PC-3 (cell line): ENCODE measurements around the gene CTCFL. TPM values are rescaled to one million over a fixed set of nuclear protein-coding genes. Genes with fewer than 3 reads are reported as not detected.

Source experiments
- ATAC-seq: fragments of 200-7000 bp; cut with Tn5 transposase; 2 replicates; pipeline ENCODE4 v1.9.1; 2020; ENCODE audit warnings: mild to moderate bottlenecking, moderate library complexity
- BruUV-seq: library from RNA; stranded (reverse); fragments of 400-500 nt; replicated peaks from 2 replicates; lab custom pipeline; 2021; lab: Mats Ljungman, UMichigan
- CTCF ChIA-PET: fragments of 300-600 bp; sonication (Branson Sonifier 250); formaldehyde crosslinking; loops from one replicate; lab custom pipeline; 2022; ENCODE audit warnings: antibody characterized with exemption; lab: Charles Lee
- POLR2A ChIA-PET: fragments of 300-600 bp; sonication (Branson Sonifier 250); formaldehyde crosslinking; loops from one replicate; lab custom pipeline; 2022; ENCODE audit warnings: antibody characterized with exemption; ENCODE audit not compliant: unreplicated experiment; lab: Charles Lee
- DNase-seq: peaks from one replicate; pipeline ENCODE4 v3.0.0-alpha.2; 2015
- H2AFZ ChIP-seq: fragments of 300-600 bp; sonication (generic); 2 replicates; pipeline ENCODE4 v1.6.0; 2016; ENCODE audit warnings: antibody characterized with exemption, low read length
- H3F3A ChIP-seq: fragments of 300-600 bp; sonication (generic); one replicate; pipeline ENCODE4 v1.6.0; 2017; ENCODE audit warnings: antibody characterized with exemption, low read length, control low read depth, mild to moderate bottlenecking; ENCODE audit not compliant: unreplicated experiment
- H3K27ac ChIP-seq: fragments of 300-600 bp; sonication (generic); 2 replicates; pipeline ENCODE4 v1.5.1; 2016; ENCODE audit warnings: mild to moderate bottlenecking, low read length
- H3K27me3 ChIP-seq: fragments of 300-600 bp; sonication (generic); 2 replicates; pipeline ENCODE4 v1.6.1; 2016; ENCODE audit warnings: low read length, mixed read lengths
- H3K36me3 ChIP-seq: fragments of 300-600 bp; sonication (generic); 2 replicates; pipeline ENCODE4 v1.6.1; 2016; ENCODE audit warnings: low read depth, mixed run types, low read length, mixed read lengths
- H3K4me1 ChIP-seq: fragments of 300-600 bp; sonication (generic); 2 replicates; pipeline ENCODE4 v1.5.1; 2016; ENCODE audit warnings: low read length; ENCODE audit not compliant: insufficient read depth
- H3K4me2 ChIP-seq: fragments of 300-600 bp; sonication (generic); 2 replicates; pipeline ENCODE4 v1.6.0; 2016; ENCODE audit warnings: low read length
- H3K4me3 ChIP-seq: fragments of 300-600 bp; sonication (generic); 2 replicates; pipeline ENCODE4 v1.5.1; 2016; ENCODE audit warnings: mild to moderate bottlenecking, low read length, mixed read lengths
- H3K79me2 ChIP-seq: fragments of 300-600 bp; sonication (generic); 2 replicates; pipeline ENCODE4 v1.6.1; 2017; ENCODE audit warnings: low read length, mixed read lengths
- H3K9ac ChIP-seq: fragments of 300-600 bp; sonication (generic); 2 replicates; pipeline ENCODE4 v1.6.0; 2016; ENCODE audit warnings: mild to moderate bottlenecking, low read length
- H3K9me2 ChIP-seq: fragments of 300-600 bp; sonication (generic); replicated peaks from 2 replicates; pipeline ENCODE4 v1.6.1; 2016; ENCODE audit warnings: mixed run types, low read length, mixed read lengths
- H3K9me3 ChIP-seq: fragments of 300-600 bp; sonication (generic); 2 replicates; pipeline ENCODE4 v1.6.1; 2016; ENCODE audit warnings: low read length, mixed read lengths
- H4K20me1 ChIP-seq: fragments of 300-600 bp; sonication (generic); 2 replicates; pipeline ENCODE4 v1.6.1; 2016; ENCODE audit warnings: low read length, mixed read lengths
- CTCF ChIP-seq: fragments of 300-600 bp; sonication (generic); conservative IDR thresholded peaks from 2 replicates; pipeline ENCODE4 v1.5.1; 2017; ENCODE audit warnings: antibody characterized with exemption, low read depth, mild to moderate bottlenecking, low read length
- EZH2 ChIP-seq: fragments of 300-600 bp; sonication (generic); IDR thresholded peaks from one replicate; pipeline ENCODE4 v1.6.1; 2017; ENCODE audit warnings: antibody characterized with exemption, mild to moderate bottlenecking, low read length; ENCODE audit not compliant: unreplicated experiment
- EZH2phosphoT487 ChIP-seq: fragments of 300-600 bp; sonication (generic); IDR thresholded peaks from 2 replicates; pipeline ENCODE4 v1.6.1; 2018; ENCODE audit warnings: mild to moderate bottlenecking, antibody characterized with exemption, low read length, borderline replicate concordance
- intact Hi-C: fragments of 100-400 bp; cut with micrococcal nuclease; formaldehyde crosslinking; loops from 2 replicates; pipeline ENCODE4 v1.9.0; 2023
- total RNA-seq: library from RNA; depleted of rRNA; stranded (reverse); fragments of >200 nt; gene quantifications from 2 replicates; pipeline ENCODE4 v1.2.3, GENCODE V29; 2014

CTCFL gene
- total RNA-seq, 1 experiment from 2014 or later, result not detected

GRCh38 chr20:57508831-57509230, 16.1 kb downstream of the CTCFL start:
- Histone ChIP-seq H3F3A (no peaks in the 10 kb centered on the region), H3K4me2 (no peak overlapping the region), H2AFZ (no peak overlapping the region), H3K36me3 (no peaks in the 10 kb centered on the region), H3K4me1 (peaks cover 5% of the 10 kb centered on the region; the same call in 1 of the 2 replicates), H3K9ac (no peak overlapping the region), H3K4me3 (no peak overlapping the region), H3K27ac (no peak overlapping the region), H3K79me2 (no peaks in the 10 kb centered on the region), H3K27me3 (no peaks in the 10 kb centered on the region), H3K9me2 (no peaks in the 10 kb centered on the region), H3K9me3 (no peaks in the 10 kb centered on the region), H4K20me1 (no peaks in the 10 kb centered on the region)
- CTCF ChIA-PET, result no interaction called here
- POLR2A ChIA-PET, result no interaction called here
- TF ChIP-seq EZH2phosphoT487 (no peak), EZH2 (no peak), CTCF (no peak)
- no TSS peak for BruUV-seq
- no peak for DNase-seq
- intact Hi-C loops, result no loop called here
- ATAC-seq, result no peak

GRCh38 chr20:57508381-57508780, 16.6 kb downstream of the CTCFL start:
- Histone ChIP-seq H3K27ac (no peak overlapping the region), H4K20me1 (no peaks in the 10 kb centered on the region), H3K9me3 (no peaks in the 10 kb centered on the region), H3K9me2 (no peaks in the 10 kb centered on the region), H3K4me2 (no peak overlapping the region), H3K9ac (no peak overlapping the region), H3F3A (no peaks in the 10 kb centered on the region), H3K4me1 (peaks cover 5% of the 10 kb centered on the region; the same call in 1 of the 2 replicates), H3K4me3 (no peak overlapping the region), H3K27me3 (no peaks in the 10 kb centered on the region), H3K36me3 (no peaks in the 10 kb centered on the region), H2AFZ (no peak overlapping the region), H3K79me2 (no peaks in the 10 kb centered on the region)
- no peak for DNase-seq
- ChIA-PET CTCF (no interaction called here), POLR2A (no interaction called here)
- no peak for ATAC-seq
- BruUV-seq, result no TSS peak
- intact Hi-C loops, result no loop called here
- no peak for TF ChIP-seq EZH2phosphoT487
- TF ChIP-seq CTCF, result no peak
- TF ChIP-seq EZH2, result no peak

- intact Hi-C loops, result no loop called here
- H4K20me1 ChIP-seq, result no peaks in the 10 kb centered on the region
- H3K4me3 ChIP-seq, result no peak overlapping the region
- ATAC-seq (peak; percentile 51), DNase-seq (peak; percentile 74)
- H3K9me2 ChIP-seq, result no peaks in the 10 kb centered on the region
- no peaks in the 10 kb centered on the region for H3K36me3 ChIP-seq
- POLR2A ChIA-PET, result no interaction called here
- H3K4me2 ChIP-seq, result no peak overlapping the region
- CTCF ChIA-PET, result interaction anchor here (0.5 kb wide), 1 partner anchor 116 kb away, joined by 4 read pairs; the partner anchor contains the start of gene RBM38
- H3K27me3 ChIP-seq, result no peaks in the 10 kb centered on the region
- H3K4me1 ChIP-seq, result peaks cover 5% of the 10 kb centered on the region; the same call in 1 of the 2 replicates
- H3K79me2 ChIP-seq, result no peaks in the 10 kb centered on the region
- no peak overlapping the region for H2AFZ ChIP-seq
- no TSS peak for BruUV-seq
- H3K9ac ChIP-seq, result no peak overlapping the region
- TF ChIP-seq CTCF (no peak), EZH2phosphoT487 (no peak), EZH2 (no peak)
- no peaks in the 10 kb centered on the region for H3K9me3 ChIP-seq
- H3K27ac ChIP-seq, result no peak overlapping the region
- H3F3A ChIP-seq, result no peaks in the 10 kb centered on the region
Observed at GRCh38 chr20:57507477-57507876, 17.5 kb downstream of the CTCFL start.
